ENCODE measurements around the gene C3orf80.
"Not testable (repeated sequence)": the region's sequence is repeated elsewhere in the genome, so short reads cannot be mapped to it uniquely, and the experiment has no call there.

Gene C3orf80

GRCh38 chr3:160217675-160218074, 7.5 kb upstream of the C3orf80 start:
- no peak for DNase-seq

GRCh38 chr3:160218136-160218535, 7.1 kb upstream of the C3orf80 start:
- DNase-seq = no peak

GRCh38 chr3:160220038-160220437, 5.2 kb upstream of the C3orf80 start:
- no peak for DNase-seq

- no peak for DNase-seq
These were observed 4.2 kb upstream of the C3orf80 start for GRCh38 chr3:160221019-160221418.

GRCh38 chr3:160224256-160224655, 966 bp upstream of the C3orf80 start:
- no peak for DNase-seq

GRCh38 chr3:160224811-160225175, 429 bp upstream of the C3orf80 start:
- DNase-seq = no peak

- DNase-seq = no peak
These were observed 1.0 kb downstream of the C3orf80 start for GRCh38 chr3:160226026-160226907.

- no peak for DNase-seq
These were observed 2.2 kb downstream of the C3orf80 start for GRCh38 chr3:160227419-160227818.

- DNase-seq = no peak
These were observed 6.8 kb downstream of the C3orf80 start for GRCh38 chr3:160232014-160232413.

- not testable (repeated sequence) for DNase-seq
These were observed 15.5 kb downstream of the C3orf80 start for GRCh38 chr3:160240719-160241118.

- no peak for DNase-seq
These were observed 20.1 kb downstream of the C3orf80 start for GRCh38 chr3:160245261-160245800.

GRCh38 chr3:160247766-160248165, 22.5 kb downstream of the C3orf80 start:
- no peak for DNase-seq

GRCh38 chr3:160253298-160253697, 28.1 kb downstream of the C3orf80 start:
- no peak for DNase-seq

- no peak for DNase-seq
These were observed 32.4 kb downstream of the C3orf80 start for GRCh38 chr3:160257606-160258005.

GRCh38 chr3:160259589-160259988, 34.4 kb downstream of the C3orf80 start:
- DNase-seq = no peak

- DNase-seq = no peak
These were observed 35.5 kb downstream of the C3orf80 start for GRCh38 chr3:160260587-160261270.

GRCh38 chr3:160265088-160265487, 39.9 kb downstream of the C3orf80 start:
- DNase-seq = no peak

Measured in DMS153 (cell line).